Measurements from ENCODE around the gene EPG5. TPM values are rescaled to one million over a fixed set of nuclear protein-coding genes. Genes with fewer than 3 reads are reported as not detected.

EPG5 gene
- total and polyA plus RNA-seq, 4 donors: 3.2 to 20.3 (median 11.1) TPM

- H3K27me3 ChIP-seq (ENCODE audit: control insufficient read depth in 4 of 4, insufficient read depth in 4 of 4, low read length in 3 of 4): no peaks in the 10 kb centered on the region
- H3K36me3 ChIP-seq (ENCODE audit: control insufficient read depth in 4 of 4, insufficient read depth in 3 of 4, low read depth in 1 of 4, low read length in 3 of 4): no peaks in the 10 kb centered on the region
- peaks cover 0 to 11% (median 5%) of the 10 kb centered on the region in 4 donors for H3K4me1 ChIP-seq (ENCODE audit: control insufficient read depth in 4 of 4, insufficient read depth in 4 of 4, low read length in 3 of 4)
- no peak overlapping the region for H3K9ac ChIP-seq (ENCODE audit: low read depth in 1 of 2, low read length in 2 of 2)
- TF ChIP-seq RXRA (IDR thresholded peaks at IDR 0.05) (no peak), MAX (IDR thresholded peaks at IDR 0.05) (no peak), HNF4A (conservative IDR thresholded peaks at IDR 0.05) (no peak)
- no peak overlapping the region for H3K4me3 ChIP-seq (ENCODE audit: low read depth in 1 of 3, low read length in 3 of 3)
- no peaks in the 10 kb centered on the region for H3K9me3 ChIP-seq (ENCODE audit: control insufficient read depth in 4 of 4, low read length in 3 of 4)
- 94% methylated on average over 4 of the region's 4 CpGs for WGBS
- DNase-seq (ENCODE audit: low spot score): no peak
- no peak overlapping the region for H3K27ac ChIP-seq (ENCODE audit: low read depth in 1 of 2, low read length in 2 of 2)
These were observed 141.0 kb downstream of the EPG5 start for GRCh38 chr18:45826084-45826483.

DNA sequence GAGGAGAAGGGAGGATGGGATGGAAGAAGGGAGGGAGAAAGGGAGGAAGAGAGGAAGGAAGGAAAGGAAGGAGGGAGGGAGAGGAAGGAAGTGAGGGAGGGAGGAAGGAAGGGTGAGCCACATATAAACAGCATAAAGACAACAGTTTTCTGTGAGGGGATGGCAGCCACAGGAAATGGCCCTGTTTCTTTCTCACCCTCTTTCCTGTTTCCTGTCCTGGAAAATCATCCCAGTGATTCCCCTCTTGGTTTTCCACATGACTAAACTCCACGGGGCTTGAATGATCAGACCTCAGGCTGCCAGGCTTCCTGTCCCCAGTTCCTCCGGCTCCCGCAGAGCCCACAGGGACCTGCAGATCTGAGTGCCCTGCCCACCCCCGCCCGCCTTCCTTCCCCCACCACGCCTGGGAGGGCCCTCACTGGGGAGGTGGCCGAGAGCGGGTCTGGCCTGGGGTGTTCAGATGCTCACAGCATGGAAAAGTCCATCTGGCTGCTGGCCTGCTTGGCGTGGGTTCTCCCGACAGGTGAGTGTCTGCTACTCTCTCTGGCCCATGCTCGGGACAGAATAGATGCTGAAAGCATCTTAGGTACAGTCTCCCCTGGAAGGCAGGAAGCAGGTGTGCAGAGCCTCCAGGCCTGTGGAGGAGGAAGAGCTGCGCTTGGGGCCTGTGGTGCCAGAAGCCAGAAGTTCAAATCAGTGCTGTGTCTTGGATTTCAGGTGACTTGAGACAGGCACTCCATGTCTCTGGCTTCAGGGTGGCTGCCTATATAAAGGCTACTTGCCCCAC is 141.7 kb downstream of the EPG5 start, which contains the start of gene SIGLEC15:
Gene SIGLEC15 (plus strand): TSS at position 418 of the 787 bp plus-strand sequence. CDS start 54 bp downstream, at position 472.
- 77% methylated on average over 12 of the region's 12 CpGs for WGBS
- no peak for TF ChIP-seq FOXA2 (IDR thresholded peaks at IDR 0.05)
- TF ChIP-seq TAF1 (conservative IDR thresholded peaks at IDR 0.05): no peak
- TF ChIP-seq ATF3 (IDR thresholded peaks at IDR 0.05): no peak
- no peak for TF ChIP-seq ZBTB33 (IDR thresholded peaks at IDR 0.05)
- TF ChIP-seq GABPA (IDR thresholded peaks at IDR 0.05 in 1 of 2, conservative IDR thresholded peaks at IDR 0.05 in 1 of 2): no peak
- TF ChIP-seq MAX (IDR thresholded peaks at IDR 0.05): no peak
- no peak for TF ChIP-seq RAD21 (IDR thresholded peaks at IDR 0.05)
- TF ChIP-seq HNF4G (IDR thresholded peaks at IDR 0.05): no peak
- TF ChIP-seq, protein P1, sequence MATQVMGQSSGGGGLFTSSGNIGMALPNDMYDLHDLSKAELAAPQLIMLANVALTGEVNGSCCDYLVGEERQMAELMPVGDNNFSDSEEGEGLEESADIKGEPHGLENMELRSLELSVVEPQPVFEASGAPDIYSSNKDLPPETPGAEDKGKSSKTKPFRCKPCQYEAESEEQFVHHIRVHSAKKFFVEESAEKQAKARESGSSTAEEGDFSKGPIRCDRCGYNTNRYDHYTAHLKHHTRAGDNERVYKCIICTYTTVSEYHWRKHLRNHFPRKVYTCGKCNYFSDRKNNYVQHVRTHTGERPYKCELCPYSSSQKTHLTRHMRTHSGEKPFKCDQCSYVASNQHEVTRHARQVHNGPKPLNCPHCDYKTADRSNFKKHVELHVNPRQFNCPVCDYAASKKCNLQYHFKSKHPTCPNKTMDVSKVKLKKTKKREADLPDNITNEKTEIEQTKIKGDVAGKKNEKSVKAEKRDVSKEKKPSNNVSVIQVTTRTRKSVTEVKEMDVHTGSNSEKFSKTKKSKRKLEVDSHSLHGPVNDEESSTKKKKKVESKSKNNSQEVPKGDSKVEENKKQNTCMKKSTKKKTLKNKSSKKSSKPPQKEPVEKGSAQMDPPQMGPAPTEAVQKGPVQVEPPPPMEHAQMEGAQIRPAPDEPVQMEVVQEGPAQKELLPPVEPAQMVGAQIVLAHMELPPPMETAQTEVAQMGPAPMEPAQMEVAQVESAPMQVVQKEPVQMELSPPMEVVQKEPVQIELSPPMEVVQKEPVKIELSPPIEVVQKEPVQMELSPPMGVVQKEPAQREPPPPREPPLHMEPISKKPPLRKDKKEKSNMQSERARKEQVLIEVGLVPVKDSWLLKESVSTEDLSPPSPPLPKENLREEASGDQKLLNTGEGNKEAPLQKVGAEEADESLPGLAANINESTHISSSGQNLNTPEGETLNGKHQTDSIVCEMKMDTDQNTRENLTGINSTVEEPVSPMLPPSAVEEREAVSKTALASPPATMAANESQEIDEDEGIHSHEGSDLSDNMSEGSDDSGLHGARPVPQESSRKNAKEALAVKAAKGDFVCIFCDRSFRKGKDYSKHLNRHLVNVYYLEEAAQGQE (IDR thresholded peaks at IDR 0.05): no peak
- TF ChIP-seq CTCF (IDR thresholded peaks at IDR 0.05; ENCODE audit: low read depth, low read length, missing input control): no peak
- no peak for TF ChIP-seq FOXA1 (IDR thresholded peaks at IDR 0.05)
- TF ChIP-seq YY1 (IDR thresholded peaks at IDR 0.05): no peak
- no peak for TF ChIP-seq RXRA (IDR thresholded peaks at IDR 0.05)
- no peak for TF ChIP-seq HNF4A (conservative IDR thresholded peaks at IDR 0.05)
- no peak for TF ChIP-seq NR2F2 (IDR thresholded peaks at IDR 0.05)
- no peaks in the 10 kb centered on the region for H3K9me3 ChIP-seq (ENCODE audit: control insufficient read depth in 4 of 4, low read length in 3 of 4)
- H3K27ac ChIP-seq (ENCODE audit: low read depth in 1 of 2, low read length in 2 of 2): no peak within 1 kb of the TSS
- no peak for DNase-seq (ENCODE audit: low spot score)
- H3K36me3 ChIP-seq (ENCODE audit: control insufficient read depth in 4 of 4, insufficient read depth in 3 of 4, low read depth in 1 of 4, low read length in 3 of 4): no peaks in the 10 kb centered on the region
- H3K4me3 ChIP-seq (ENCODE audit: low read depth in 1 of 3, low read length in 3 of 3): no peak within 1 kb of the TSS
- no peaks in the 10 kb centered on the region for H3K27me3 ChIP-seq (ENCODE audit: control insufficient read depth in 4 of 4, insufficient read depth in 4 of 4, low read length in 3 of 4)
- peaks cover under 1 to 11% (median 5%) of the 10 kb centered on the region in 4 donors for H3K4me1 ChIP-seq (ENCODE audit: control insufficient read depth in 4 of 4, insufficient read depth in 4 of 4, low read length in 3 of 4)
- no peak within 1 kb of the TSS for H3K9ac ChIP-seq (ENCODE audit: low read depth in 1 of 2, low read length in 2 of 2)
